Gastrocnemius medialis (tissue), 4 donors: ENCODE data around the gene GPATCH8.

ENCODE experiments used
- CTCF ChIP-seq, 5 experiments: fragments of 450-650 bp in 3 of 5; fragments of 200-600 bp in 2 of 5; sonication (generic) in 2 of 5; IDR thresholded peaks in 4 of 5; conservative IDR thresholded peaks in 1 of 5; 1 replicate in 4 of 5; 2 replicates in 1 of 5; pipeline ENCODE4 v1.5.1; 2016 to 2019; ENCODE audit warnings: antibody characterized with exemption in 5 of 5, mild to moderate bottlenecking in 3 of 5, moderate library complexity in 3 of 5
- POLR2A ChIP-seq, 2 donors: fragments of 450-650 bp; IDR thresholded peaks; one replicate each; pipeline ENCODE4 v1.6.1; 2017; ENCODE audit warnings: antibody characterized with exemption in 2 of 2, mild to moderate bottlenecking in 2 of 2, moderate library complexity in 2 of 2

- no peak for TF ChIP-seq CTCF (IDR thresholded peaks at IDR 0.05 in 4 of 5, conservative IDR thresholded peaks at IDR 0.05 in 1 of 5)
- no peak for TF ChIP-seq POLR2A (IDR thresholded peaks at IDR 0.05)
Measured at GRCh38 chr17:44394833-44395232, 108.4 kb downstream of the GPATCH8 start.
